GM13977 (cell line): ENCODE results near the gene DMD.

Experiments used
- DNase-seq: peaks from one replicate; pipeline ENCODE4 v3.0.0; 2012; ENCODE audit warnings: low spot score
- CTCF ChIP-seq: IDR thresholded peaks from 2 replicates; pipeline ENCODE4 v1.5.1; 2012; ENCODE audit warnings: mild to moderate bottlenecking, control low read depth; ENCODE audit not compliant: insufficient read depth; ENCODE audit errors: extremely low read depth, missing control alignments
- in situ Hi-C: fragments of 300-500 bp; cut with MboI; formaldehyde crosslinking; loops from one replicate; pipeline ENCODE4 v1.12.0; 2022; ENCODE audit warnings: low sequenced_read_pairs, low pct_unique_long_range_greater_than_20kb, mixed read lengths, inconsistent platforms; ENCODE audit not compliant: unreplicated experiment

DMD gene

DNA sequence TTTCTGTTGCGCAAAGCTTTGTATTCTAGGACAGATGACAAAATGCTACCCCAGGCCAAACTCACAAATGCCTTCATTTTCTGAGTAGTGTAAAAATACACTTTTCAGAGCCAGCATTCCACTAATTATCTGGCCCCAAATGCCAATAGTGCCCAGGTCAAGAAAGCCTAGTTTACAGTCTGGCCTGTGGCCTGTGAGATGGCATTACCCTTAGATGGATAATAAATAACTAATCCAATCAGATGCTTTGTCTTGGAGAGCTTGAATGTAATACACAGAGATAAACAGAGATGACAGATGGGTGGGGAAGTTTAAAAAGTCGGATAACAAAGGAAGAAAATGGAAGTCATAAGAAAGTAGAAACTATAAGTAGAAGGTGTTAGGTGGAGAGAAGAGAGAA, 1874.9 kb downstream of the DMD start:
- DNase-seq = no peak
- in situ Hi-C loops = no loop called here
- TF ChIP-seq CTCF = no peak

GRCh38 chrX:31334997-31335396, 1876.4 kb downstream of the DMD start:
- in situ Hi-C loops = no loop called here
- no peak for DNase-seq
- no peak for TF ChIP-seq CTCF

DNA sequence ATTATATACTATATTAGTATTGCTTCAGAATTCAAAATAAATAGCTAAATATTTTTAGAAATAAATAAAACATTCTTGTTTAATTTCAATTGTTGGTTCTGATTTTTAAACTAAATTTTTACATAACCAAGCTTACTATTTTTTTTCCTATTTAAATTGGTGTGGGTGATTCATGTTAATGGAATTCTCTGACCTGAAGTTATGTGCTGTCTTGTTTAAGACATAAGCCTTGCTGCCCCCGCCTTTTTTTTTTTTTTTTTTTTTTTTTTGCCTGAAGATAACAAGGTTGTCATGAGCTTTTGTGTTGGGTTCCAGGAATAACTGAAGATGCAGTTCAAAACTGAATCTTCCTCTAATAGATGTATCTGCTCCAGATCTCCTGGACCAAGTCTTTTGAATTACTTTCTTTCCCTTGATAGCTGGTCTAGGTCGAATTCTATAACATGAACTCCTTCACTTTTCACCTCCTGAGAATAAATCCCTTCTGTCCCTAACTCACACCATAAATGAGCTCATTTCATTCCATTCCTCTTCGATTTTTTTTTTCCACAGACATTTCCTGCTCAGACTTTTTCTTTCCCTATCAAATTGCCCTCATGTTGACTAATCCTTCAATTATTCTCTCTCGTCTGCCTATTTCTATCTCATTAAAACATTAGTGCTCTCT, 1878.1 kb downstream of the DMD start:
- in situ Hi-C loops = no loop called here
- no peak for TF ChIP-seq CTCF
- DNase-seq = no peak

DNA sequence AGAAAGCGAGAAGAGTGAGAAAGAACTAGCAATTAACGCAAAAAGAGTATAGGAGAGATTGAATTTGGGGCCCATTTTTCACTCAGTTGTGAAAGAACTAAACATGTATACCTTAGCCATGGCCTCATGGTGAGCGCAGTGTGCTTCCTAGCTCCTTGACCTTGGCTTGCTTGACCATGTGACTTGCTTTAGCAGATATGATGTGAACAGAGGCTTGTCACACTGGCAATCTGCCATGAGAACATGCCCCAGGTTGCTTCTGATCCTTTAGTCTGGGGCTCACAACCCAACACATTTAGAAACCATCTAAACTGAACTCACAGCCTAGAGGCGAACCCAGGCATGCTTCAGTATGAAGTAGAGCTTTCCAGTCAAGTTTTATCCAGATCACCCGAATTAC, 1879.4 kb downstream of the DMD start:
- no peak for DNase-seq
- TF ChIP-seq CTCF = no peak
- in situ Hi-C loops = no loop called here

GRCh38 chrX:31331015-31331414, 1880.3 kb downstream of the DMD start:
- DNase-seq = no peak
- in situ Hi-C loops = no loop called here
- TF ChIP-seq CTCF = no peak

- in situ Hi-C loops = no loop called here
- no peak for TF ChIP-seq CTCF
- DNase-seq = no peak
Observed at GRCh38 chrX:31329298-31329697, 1882.1 kb downstream of the DMD start.
